Placental epithelial cell (primary cell): ENCODE results near the gene TEFM. TPM values are rescaled to one million over a fixed set of nuclear protein-coding genes. Genes with fewer than 3 reads are reported as not detected.

Source experiments
- small RNA-seq: library from RNA; depleted of rRNA; stranded (forward); fragments of <200 nt; gene quantifications from one replicate; pipeline ENCODE3, GENCODE V24; 2012
- total RNA-seq: library from RNA; depleted of rRNA; stranded (reverse); fragments of >200 nt; gene quantifications from 2 replicates; pipeline ENCODE4 v1.2.3, GENCODE V29; 2012

Gene TEFM, protein sequence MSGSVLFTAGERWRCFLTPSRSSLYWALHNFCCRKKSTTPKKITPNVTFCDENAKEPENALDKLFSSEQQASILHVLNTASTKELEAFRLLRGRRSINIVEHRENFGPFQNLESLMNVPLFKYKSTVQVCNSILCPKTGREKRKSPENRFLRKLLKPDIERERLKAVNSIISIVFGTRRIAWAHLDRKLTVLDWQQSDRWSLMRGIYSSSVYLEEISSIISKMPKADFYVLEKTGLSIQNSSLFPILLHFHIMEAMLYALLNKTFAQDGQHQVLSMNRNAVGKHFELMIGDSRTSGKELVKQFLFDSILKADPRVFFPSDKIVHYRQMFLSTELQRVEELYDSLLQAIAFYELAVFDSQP
- 7.4 and 14.5 TPM in 2 replicates for total RNA-seq

DNA sequence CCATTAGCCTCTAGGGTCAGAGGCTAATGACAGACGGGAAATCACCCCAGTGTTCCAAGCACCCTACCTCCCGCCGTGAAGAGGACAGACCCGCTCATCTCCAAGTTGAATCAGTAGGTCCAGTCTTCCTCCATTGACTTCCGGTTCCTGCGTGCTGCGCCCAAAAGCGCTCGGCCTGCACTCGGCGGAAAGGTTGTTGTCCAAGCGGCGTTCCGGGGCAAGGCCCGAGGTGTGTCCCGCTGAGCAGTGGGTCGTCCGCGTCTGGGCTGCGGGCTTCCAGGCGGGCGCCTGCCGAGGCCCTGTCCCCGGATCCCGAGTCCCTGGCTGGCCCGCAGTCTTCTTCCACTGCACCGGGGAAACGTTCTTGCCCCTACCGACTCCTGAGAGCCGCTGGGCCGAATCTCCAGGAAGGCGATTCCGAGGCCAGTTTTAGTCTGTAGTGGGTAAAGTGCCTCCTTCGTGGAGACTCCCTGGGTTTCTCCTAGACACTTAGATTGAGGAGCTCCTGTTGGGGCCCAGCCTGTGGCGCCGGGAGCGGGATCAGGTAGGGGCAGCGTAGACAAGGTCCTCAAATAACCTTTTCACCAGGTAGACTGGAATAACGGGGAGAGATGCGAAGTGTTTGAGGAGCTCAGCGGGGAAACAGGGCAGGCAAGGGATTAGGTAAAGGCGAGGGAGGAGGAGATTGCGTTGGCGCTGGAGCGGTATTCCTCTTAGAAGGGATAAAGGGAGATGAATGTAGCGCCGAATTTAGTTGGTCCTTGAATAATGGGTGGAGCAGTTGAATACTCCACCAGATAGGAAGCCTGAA is at the start of gene TEFM:
Gene TEFM, minus strand, starts transcription at position 138 of the 811 bp plus-strand sequence. Its CDS starts 40 bp downstream, at position 98.

DNA sequence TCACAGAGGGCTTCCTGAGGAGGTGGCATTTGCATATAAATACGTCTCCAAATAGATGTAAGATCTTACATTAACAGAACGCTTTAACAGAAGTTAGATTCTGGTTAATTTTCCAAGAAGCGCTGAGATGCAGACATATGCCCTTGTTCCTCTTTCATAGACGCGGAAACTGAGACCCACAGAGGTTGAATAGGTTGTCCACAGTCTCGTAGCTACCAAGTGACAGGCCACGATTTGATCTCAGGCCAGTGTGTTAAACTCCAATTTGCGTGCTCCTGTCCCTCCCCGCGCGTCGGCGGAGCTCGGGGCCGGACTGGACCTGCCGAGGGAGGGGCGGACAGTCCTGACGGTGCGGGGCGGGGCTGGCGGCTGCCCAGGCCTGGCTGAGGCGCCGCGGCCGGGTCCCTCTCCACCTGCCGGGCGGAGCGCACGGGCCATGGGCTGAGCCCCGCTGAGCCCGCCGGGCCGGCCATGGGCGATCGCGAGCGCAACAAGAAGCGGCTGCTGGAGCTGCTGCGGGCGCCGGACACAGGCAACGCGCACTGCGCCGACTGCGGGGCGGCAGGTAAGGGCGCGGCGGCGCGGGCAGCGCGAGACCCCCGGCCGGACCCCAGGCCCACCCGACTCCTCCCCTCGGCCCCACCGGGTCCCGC is 15.6 kb upstream of the TEFM start, which contains the start of gene ADAP2:
Gene ADAP2, plus strand, starts transcription at position 402 of the 653 bp plus-strand sequence. Its CDS starts 70 bp downstream, at position 472.

Small RNAs within 50 kb of the gene (small RNA-seq; reads per million reads assigned to genes)
- not detected for gene RNU6-298P

Other genes with a start within 250 kb of the TEFM start
- 5.9 and 8.0 TPM in 2 replicates for gene CRLF3, start 81.5 kb downstream of the TEFM start, total RNA-seq
- 2.7 TPM in 2 replicates for gene ATAD5, start 74.3 kb downstream of the TEFM start, total RNA-seq
- gene ADAP2, start 15.7 kb upstream of the TEFM start, total RNA-seq: 0.11 and 0.39 TPM in 2 replicates
- 8.2 and 8.6 TPM in 2 replicates for gene RNF135, start 64.8 kb upstream of the TEFM start, total RNA-seq
- 43.6 and 47.7 TPM in 2 replicates for gene NF1, start 188.7 kb upstream of the TEFM start, total RNA-seq